Stimulated activated CD8-positive, alpha-beta memory T cell treated with anti-CD3 and anti-CD28 coated beads, Interleukin-2, amount 100 ng/mL, for 1 hour (primary cell): ENCODE measurements around the gene TSKU.
"Not testable (repeated sequence)": the region's sequence is repeated elsewhere in the genome, so short reads cannot be mapped to it uniquely, and the experiment has no call there.

ENCODE experiments used
- DNase-seq, 2 donors: peaks; one replicate each; pipeline ENCODE4 v3.0.0-alpha.2; 2020; ENCODE audit warnings: low read depth in 2 of 2

Gene TSKU

DNA sequence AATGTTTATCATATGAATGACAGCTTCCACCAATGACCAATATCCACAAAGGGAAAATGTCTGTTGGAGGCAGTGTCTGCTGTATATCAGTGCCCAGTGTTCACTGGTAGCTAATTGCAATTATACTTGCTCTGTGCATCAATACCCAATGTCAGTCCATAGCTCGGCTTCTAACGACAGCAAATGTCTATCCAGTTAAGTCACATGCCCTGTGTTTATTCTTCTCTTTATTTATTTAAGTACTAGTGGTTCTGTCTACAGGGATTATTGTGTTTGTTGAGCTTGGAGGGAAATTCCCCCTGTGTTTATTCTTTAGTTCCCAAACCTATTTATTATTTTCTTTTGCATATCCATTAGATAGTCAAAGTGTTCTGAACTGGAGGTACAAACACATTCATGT is 18.6 kb downstream of the TSKU start:
- DNase-seq: no peak

DNA sequence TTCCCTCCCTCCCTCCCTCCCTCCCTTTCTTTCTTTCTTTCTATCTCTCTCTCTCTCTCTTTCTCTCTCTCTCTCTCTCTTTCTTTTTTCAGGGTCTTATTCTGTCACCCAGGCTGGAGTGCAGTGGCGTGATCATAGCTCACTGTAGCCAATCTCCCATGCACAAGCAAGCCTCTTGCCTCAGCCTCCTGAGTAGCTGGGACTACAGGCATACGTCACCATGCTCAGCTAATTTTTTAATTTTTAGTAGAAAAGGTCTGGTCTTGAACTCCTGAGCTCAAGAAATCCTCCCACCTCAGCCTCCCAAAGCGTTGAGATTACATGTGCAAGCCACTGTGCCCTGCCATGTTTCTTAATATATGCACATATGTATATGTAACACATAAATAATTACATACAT is 19.0 kb downstream of the TSKU start:
- no peak for DNase-seq

DNA sequence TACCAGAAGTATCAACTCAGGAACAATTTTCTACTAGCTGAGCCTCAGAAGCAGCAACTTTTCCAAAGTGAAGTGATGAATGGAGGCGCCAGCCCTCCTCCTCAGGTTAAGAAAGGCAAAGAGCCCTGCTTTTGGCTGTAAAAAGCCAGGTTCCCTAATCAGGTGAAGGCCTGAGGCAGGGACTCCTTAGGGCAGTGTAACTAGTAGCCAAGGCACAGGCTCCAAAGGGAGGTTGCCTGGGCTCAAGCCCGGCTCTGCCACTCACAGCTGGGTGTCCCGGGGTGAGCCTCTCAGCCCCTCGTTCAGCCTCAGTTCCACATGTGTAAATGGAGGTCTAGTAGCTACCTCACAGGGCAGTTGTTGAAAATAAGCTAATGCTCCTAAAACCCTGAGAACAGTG is 19.5 kb downstream of the TSKU start:
- no peak for DNase-seq

DNA sequence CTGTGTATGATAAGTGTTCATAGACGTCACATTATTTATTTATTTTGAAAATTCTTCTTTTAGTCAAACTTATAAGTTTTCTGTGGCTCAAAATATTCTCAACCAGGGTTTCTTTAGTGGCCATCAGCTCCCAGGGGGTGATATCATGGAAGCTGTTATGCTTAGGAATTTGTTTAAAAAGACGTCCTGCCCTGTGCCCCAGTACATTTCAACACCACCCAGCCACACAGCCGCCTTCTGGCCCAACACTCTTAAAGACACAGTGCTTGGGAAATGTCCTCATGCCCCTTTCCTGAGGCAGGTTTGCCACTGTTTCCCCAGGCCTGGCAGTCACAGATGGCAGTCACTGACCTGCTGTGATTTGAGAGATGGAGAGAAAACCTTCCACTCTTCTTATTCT is 19.9 kb downstream of the TSKU start:
- DNase-seq: no peak

DNA sequence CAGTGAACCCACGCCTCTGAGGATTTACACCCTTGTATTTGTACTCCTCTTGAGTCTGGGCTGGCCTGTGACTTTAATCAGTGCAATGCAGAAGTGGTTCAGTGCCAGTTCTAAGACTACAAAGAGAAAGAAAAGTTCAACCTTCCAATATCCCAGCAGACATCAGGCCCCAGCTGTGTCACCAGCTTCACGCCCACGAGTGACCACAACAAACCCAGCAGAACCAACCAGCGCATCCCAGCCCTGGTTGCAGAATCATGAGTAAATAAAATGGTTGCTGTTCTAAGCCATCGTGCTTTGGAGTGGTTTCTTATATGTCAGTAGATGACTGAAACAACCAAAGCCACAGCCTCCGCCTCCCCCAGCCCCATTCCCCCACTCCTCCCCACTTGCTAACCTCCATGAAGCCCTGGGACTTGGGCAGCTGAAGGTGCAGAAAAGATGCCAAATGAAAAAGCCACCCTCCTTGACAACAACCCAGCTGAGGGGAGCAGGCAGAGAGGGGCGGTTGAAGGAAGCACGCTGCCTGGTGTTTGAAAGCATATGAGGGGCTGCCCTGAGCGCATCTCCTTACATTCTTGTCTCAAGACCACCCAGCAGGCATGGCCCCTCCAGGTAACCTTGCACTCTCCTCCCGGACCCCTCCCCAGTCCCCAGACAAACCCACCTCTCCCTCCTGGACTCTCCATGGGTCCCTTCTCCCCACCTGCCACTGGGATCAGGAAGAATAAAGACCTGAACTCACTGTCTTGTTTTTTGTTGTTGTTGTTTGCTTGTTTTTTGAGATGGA is 20.9 kb downstream of the TSKU start:
- DNase-seq: no peak

DNA sequence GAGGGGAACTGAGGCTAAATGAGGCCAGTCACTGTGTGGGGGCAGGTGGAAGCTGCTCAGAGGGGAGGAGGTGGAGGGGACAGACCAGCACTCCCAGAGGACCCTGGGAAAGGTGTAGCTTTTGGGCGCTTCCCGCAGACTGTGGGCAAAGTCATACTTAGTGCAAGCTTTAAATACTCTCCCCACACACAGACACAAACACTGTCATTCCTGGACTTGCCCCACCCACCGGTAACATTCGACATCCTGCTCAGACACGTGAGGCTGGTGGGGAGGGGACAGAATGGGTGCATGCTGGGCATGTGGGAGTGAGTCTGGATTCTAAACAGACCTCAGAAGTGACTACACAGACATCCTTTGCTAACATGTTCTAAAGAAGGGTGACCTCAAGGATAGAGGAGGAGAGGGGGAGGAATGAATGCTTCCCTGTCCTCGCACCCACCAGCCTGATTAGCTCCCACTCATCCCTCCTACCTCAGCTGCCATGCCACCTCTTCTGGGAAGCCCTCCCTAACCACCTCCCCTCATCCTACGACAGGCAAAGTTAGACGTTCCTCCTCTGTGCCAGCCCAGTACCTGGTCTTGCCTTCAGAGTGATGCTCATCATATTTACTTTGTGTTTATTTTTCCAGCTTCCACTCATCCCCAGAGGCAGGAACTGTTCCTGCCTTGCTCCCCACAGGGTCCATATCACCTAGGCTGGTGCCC is 22.2 kb downstream of the TSKU start:
- no peak for DNase-seq

DNA sequence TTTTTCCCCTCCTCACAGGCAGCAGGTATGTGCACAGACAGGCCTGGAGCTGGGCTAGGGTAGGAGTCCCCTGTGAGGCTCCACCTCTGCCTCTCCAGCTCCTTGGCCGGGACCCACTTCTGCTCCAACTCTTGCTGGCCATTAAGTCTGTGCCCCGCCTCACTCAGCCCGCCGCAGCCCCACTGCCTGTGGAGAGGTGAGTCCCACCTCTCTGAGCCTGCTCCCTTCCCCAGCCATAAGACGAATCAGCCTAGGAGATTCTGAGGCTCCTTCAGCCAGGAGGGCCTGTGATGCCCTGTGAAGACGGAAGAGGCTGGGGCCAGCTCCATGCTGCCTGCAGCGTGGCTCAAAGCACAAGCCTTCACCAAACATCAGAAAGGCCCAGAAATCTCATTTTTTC is 23.0 kb downstream of the TSKU start:
- DNase-seq: no peak

DNA sequence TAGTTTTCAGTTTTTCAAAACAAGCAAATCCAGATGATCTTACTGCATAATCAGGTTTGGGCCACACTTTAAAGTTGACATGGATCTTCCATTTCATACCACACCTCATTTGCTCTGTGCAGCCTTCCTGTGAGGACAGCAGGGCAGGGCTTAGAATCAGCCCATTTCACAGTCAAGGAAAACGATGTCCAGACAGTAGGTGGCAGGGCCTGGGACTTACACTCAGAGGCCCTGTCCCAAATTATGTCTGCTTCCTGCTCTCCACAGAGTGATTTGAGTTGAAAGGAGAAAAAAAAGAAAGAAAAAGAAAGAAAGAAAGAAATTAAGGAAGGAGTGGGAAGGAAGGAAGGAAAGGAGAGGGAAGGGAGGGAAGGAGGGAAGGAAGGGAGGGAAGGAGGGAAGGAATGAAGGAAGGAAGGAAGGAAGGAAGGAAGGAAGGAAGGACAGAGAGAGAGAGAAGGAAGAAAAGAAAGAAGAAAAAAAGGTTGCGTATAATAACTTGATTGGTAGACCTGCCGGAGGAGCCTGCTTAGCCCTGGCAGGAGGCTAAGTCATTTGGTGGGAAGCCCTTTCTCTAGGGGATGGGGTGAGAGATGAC is 23.6 kb downstream of the TSKU start:
- DNase-seq: no peak

DNA sequence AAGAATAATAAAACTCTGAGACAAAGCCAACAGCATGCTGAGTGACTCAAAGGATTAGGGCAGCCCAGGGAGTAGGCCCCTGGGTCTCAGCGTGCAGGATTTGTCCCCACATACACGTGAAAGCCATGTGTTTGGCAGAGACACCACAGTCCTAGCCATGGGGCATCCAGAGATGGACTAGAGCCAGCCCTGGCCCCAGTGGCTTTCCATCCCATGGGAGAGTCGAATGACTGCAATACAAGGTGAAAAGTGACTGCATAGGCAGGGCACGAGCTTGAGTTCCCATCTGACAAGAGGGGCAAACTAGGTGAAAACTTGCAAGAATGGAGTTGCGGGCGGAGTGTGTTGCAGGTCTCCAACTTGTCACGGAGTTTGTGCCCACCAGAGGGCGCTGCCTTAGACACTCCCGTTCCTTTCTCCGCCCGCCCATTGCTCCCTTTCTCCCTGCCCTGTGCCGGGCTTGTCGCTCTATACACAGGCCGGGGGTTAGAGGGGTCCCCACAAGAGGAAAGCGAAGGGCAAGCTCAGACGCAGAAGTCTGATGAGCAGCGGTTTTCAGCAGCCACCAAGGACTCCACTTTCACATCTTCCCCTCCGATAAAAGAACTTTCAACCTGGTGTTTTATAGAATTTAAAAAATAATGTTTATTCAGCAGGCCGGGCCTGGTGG is 24.2 kb downstream of the TSKU start:
- DNase-seq: peak in 1 of 2 donors; percentile 50

DNA sequence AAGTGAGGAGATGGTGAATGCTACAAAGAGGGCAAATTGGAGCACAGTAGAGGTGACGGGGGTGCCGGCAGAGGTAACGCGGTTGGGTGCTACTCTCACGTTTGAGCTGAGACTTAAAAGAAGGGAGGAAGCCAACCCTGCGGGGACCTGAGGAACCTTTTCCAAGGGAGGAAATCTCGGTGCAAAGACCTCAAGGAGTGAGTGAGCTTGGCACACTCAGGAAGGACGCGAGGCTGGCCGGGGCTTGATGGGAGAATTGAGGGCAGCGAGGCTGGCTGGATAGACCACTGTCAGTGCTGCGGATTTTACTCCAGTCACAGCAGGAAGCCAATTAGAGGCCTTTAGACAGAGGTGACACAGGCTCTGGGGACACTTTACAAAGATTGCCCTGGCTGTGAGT is 25.0 kb downstream of the TSKU start:
- no peak for DNase-seq

DNA sequence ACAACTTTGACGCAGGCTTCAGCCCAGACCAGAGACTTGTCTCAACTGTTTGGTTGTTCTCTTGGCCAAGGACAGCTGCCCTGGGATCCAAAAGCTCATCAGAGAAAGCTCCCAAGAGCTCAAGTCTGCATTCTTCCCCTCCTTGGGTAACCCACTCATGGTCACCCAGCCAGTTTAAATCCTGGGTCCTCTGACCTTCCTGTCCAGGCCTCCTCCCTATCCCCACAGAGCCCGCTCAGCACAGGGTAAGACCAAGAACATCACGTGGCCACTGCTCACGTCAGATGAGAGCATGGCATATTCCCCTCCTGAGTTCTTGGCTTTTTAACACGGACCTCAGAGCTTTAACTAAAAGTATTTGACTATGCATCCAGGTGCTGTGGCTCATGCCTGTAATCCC is 25.8 kb downstream of the TSKU start:
- DNase-seq: no peak

DNA sequence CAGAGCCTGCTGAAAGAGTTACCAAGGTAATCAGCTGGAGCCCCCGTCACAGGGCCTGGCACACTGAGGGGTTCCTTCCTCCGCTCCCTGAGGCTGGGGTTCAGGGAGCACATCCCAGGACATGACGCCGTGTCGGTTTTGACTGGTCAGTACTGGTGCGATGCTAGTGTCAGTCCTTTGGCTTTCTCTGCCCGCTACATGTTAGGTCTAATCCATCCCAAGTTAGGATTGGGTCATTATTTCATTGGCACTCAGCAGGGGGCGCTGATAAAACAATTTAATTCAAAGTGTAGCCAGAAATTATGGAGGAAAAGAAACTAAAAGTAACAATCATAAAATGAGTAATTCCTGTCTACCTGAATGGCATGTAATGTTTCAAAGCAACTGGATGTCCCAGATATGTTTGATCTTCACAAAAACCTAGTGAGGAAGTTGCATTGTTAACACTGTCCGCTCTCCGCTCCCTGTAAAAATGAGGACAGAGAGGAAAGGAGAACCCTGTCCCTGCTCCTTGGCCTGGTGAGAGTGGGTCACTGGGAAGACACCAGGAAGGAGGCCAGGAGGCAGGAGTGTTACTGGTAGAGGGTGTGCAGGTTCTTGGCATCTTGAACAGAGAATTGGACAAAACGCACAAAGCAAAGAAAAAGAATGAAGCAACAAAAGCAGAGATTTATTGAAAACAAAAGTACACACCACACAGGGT is 27.1 kb downstream of the TSKU start:
- no peak for DNase-seq

DNA sequence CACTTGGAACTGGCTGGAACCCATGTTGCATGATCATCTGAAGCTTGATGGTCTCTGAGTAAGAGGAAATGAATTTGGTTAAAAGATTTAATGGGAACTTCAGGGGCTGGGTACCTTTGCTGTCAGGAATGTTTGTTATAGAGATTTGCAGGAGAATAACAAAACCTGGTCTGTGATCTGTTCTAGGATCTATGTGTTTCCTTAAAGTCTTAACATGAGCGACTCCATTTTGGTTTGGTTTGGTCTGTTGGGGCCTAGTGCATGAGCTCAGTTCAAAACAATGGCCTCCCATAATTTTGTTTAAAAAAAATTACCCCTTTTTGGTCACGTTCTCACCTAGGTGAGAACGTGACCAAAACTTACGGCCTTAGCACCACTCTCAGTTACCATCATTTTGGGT is 28.1 kb downstream of the TSKU start:
- no peak for DNase-seq

DNA sequence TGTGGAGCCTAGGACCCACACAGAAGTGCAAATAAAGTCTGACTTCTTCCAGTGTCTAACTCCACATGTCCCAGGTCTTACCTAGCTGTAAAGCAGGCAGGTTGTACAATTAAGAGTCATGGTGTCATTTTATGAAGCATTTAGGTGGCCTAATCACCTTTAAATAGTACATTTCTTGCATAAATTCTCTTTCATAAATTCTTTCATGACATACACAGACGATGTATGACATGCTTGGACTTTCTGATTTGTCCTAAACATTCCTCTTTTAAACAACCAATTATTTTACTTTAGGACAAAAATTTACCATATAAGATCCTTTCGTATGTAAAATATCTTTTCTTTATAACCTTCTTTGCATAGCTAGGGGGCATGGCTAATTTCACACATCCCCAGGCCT is 31.3 kb downstream of the TSKU start:
- DNase-seq: no peak

DNA sequence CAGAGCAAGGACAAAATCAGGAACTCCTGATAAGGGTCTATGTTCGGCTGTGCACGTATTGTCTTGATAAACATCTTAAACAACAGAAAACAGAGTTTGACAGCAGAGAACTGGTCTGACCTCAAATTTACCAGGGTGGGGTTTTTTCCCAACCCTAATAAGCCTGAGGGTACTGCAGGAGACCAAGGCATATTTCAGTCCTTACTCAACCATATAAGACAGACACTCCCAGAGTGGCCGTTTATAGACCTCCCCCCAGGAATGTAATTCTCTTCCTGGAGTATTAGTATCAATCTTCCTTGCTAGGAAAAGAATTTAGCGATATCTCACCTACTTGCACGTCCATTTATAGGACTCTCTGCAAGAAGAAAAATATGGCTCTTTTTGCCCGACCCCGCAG is 32.5 kb downstream of the TSKU start:
- DNase-seq: not testable (repeated sequence)

DNA sequence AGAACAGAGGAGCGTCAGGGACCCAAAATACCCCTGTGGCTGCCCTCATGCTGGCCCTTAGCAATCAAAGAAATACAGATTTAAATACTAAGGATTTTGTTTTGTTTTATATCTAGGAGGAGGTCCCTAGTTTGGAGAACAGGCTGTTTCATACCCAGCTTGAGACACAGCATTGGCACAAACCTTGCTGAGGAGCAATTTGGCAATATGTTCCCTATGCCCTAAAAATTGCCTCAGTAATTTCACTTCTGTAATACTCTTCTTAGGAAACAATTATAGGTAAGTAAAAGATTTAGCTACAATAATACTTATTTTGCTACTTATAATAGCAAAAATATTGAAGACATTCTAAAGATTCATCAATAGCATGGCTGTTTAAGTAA is 37.0 kb downstream of the TSKU start:
- no peak for DNase-seq

DNA sequence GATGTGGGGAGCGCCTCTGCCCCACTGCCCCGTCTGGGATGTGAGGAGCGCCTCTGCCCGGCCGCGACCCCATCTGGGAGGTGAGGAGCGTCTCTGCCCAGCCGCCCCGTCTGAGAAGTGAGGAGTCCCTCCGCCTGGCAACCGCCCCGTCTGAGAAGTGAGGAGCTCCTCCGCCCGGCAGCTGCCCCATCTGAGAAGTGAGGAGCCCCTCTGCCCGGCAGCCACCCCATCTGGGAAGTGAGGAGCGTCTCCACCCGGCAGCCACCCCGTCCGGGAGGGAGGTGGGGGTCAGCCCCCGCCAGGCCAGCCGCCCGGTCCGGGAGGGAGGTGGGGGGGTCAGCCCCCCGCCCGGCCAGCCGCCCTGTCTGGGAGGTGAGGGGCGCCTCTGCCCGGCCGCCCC is 38.2 kb downstream of the TSKU start:
- DNase-seq: not testable (repeated sequence)

DNA sequence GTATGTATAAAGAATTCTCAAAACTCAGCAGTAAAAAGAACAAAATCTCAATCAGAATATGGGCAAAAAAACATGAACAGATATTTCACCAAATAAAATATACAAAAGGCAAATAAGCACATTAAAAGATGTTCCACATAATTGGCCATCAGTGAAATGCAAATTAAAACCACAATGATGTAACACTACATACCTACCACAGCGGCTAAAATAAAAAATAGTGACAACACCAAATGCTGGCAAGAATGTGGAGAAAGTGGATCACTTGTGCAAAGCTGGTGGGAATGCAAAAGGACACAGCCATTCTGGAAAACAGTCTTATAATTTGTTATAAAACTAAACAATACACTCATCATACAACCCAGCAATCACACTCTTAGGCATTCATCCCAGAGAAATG is 39.2 kb downstream of the TSKU start:
- DNase-seq: no peak

DNA sequence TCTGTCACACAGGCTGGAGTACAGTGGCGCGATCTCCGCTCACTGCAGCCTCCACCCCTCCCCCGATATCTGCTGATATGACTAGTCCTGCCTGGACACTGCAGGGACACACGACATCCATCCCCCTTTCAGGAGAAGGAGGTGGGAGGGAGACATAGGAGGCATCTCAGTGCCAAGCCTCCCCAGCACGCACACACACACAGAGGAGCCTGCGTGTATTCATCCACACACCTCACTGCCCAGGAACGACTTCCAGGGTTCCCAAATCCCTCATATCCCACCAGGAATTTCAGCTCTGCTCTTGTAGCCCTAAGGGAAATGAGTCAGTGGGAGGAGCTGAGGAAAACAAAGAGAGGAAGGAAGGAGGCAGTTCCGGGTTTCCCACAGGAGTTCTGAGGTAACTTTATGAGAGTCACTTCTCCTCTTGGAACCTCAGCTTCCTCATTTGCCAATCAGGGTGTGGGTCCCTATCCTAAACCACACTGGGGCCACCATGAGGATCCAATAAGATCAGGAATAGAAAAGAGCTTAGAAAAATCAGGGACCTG is 40.4 kb downstream of the TSKU start:
- DNase-seq: no peak

DNA sequence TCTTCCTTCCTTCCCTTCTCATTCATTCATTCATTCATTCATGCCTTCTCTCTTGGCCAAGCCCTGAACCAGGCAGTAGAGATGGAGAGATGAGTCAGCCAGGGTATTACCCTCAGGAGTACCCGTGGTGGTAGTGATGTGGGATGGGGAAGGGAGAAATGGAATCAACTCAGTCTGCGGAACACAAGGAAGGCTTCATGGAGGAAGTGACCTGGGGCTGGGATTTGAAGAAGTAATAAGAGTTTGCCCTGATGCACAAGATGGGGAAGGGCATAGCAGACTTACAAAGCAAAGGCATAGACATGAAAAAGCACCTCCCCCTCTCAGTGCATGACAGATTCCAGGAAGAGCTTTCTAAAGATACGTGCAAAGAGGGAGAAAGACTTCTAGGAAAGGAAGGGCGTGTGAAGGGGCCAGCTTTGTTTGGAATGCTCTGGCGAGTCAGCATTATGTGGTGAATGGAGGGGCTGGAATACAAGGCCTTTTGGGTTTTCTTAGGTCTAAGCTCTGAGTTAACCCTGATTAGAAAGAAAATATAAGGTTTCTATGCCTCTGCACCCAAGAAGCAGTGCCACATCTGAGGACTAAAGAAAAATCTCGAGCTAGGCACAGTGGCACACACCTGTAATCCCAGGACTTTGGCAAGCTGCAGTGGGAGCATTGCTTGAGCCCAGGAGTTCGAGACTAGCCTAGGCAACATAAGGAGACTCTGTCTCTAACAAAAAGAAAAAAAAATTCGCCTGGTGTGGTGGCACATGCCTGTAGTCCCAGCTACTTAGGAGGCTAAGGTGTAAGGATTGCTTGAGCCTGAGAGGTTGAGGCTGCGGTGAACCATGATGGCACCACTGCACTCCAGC is 41.2 kb downstream of the TSKU start:
- DNase-seq: no peak
